IMR-90 (cell line): ENCODE results near the gene MCRIP2. TPM values are rescaled to one million over a fixed set of nuclear protein-coding genes. Genes with fewer than 3 reads are reported as not detected.

Experiments used
- ATAC-seq: fragments of 200-7000 bp; cut with Tn5 transposase; 2 replicates; pipeline ENCODE4 v1.9.1; 2020; ENCODE audit warnings: low read depth, mild to moderate bottlenecking, moderate library complexity
- BruUV-seq: library from RNA; stranded (reverse); fragments of 400-500 nt; replicated peaks from 2 replicates; lab custom pipeline; 2021; lab: Mats Ljungman, UMichigan
- CTCF ChIA-PET: fragments of 300-600 bp; formaldehyde crosslinking; extraction: SDS; loops from one replicate; lab custom pipeline; 2021; ENCODE audit warnings: antibody characterized with exemption; lab: Yijun Ruan, JAX
- POLR2A ChIA-PET: fragments of 300-600 bp; sonication (Branson Sonifier 250); formaldehyde crosslinking; loops from one replicate; lab custom pipeline; 2022; ENCODE audit warnings: antibody characterized with exemption; ENCODE audit not compliant: unreplicated experiment; lab: Charles Lee
- DNase-seq: peaks from one replicate; pipeline ENCODE4 v3.0.0; 2013
- H2AFZ ChIP-seq: replicated peaks from 2 replicates; pipeline ENCODE3; 2013; ENCODE audit warnings: low read length, mild to moderate bottlenecking; ENCODE audit not compliant: poor library complexity
- H2AK5ac ChIP-seq: 2 replicates; pipeline ENCODE4 v1.6.1; 2013; ENCODE audit warnings: low read depth, low read length, inconsistent platforms
- H2AK9ac ChIP-seq: replicated peaks from 2 replicates; pipeline ENCODE3; 2013; ENCODE audit warnings: mild to moderate bottlenecking, low read depth, low read length, moderate library complexity; ENCODE audit not compliant: poor library complexity
- H2BK120ac ChIP-seq: 2 replicates; pipeline ENCODE4 v1.6.1; 2013; ENCODE audit warnings: low read depth, low read length, inconsistent platforms
- H2BK15ac ChIP-seq: 3 replicates; pipeline ENCODE4 v1.6.1; 2013; ENCODE audit warnings: low read depth, low read length, inconsistent platforms
- H2BK20ac ChIP-seq: 2 replicates; pipeline ENCODE4 v1.6.1; 2013; ENCODE audit warnings: low read depth, mild to moderate bottlenecking, inconsistent platforms, low read length, moderate library complexity
- H2BK5ac ChIP-seq: 2 replicates; pipeline ENCODE4 v1.6.1; 2013; ENCODE audit warnings: mild to moderate bottlenecking, low read depth, low read length, inconsistent platforms; ENCODE audit not compliant: poor library complexity, severe bottlenecking
- H3K14ac ChIP-seq: replicated peaks from 2 replicates; pipeline ENCODE4 v1.6.1; 2013; ENCODE audit warnings: low read depth, low read length, inconsistent platforms
- H3K18ac ChIP-seq: 2 replicates; pipeline ENCODE4 v1.6.1; 2013; ENCODE audit warnings: low read depth, low read length, control low read depth
- H3K23ac ChIP-seq: 2 replicates; pipeline ENCODE4 v1.6.1; 2013; ENCODE audit warnings: low read depth, low read length, inconsistent platforms
- H3K27ac ChIP-seq: 2 replicates; pipeline ENCODE4 v1.5.1; 2013; ENCODE audit warnings: mild to moderate bottlenecking, control low read depth, low read length; ENCODE audit not compliant: insufficient read depth
- H3K27me3 ChIP-seq: 2 replicates; pipeline ENCODE4 v1.6.1; 2013; ENCODE audit warnings: low read length; ENCODE audit not compliant: control insufficient read depth, insufficient read depth
- H3K36me3 ChIP-seq: 2 replicates; pipeline ENCODE4 v1.6.1; 2013; ENCODE audit warnings: low read length, mixed read lengths; ENCODE audit not compliant: control insufficient read depth, insufficient read depth
- H3K4ac ChIP-seq: 2 replicates; pipeline ENCODE4 v1.6.1; 2013; ENCODE audit warnings: low read depth, low read length, inconsistent platforms
- H3K4me1 ChIP-seq: 2 replicates; pipeline ENCODE4 v1.6.1; 2013; ENCODE audit warnings: low read length, mixed read lengths; ENCODE audit not compliant: control insufficient read depth, insufficient read depth
- H3K4me2 ChIP-seq: 2 replicates; pipeline ENCODE4 v1.6.1; 2013; ENCODE audit warnings: low read depth, mild to moderate bottlenecking, control low read depth, low read length, moderate library complexity
- H3K4me3 ChIP-seq: 2 replicates; pipeline ENCODE4 v1.5.1; 2013; ENCODE audit warnings: low read depth, mild to moderate bottlenecking, control low read depth, low read length, moderate library complexity; ENCODE audit not compliant: insufficient read depth
- H3K56ac ChIP-seq: 2 replicates; pipeline ENCODE4 v1.6.1; 2013; ENCODE audit warnings: low read length, inconsistent platforms; ENCODE audit not compliant: insufficient read depth; ENCODE audit errors: extremely low read depth
- H3K79me1 ChIP-seq, 2 experiments: 2 replicates each; pipeline ENCODE4 v1.6.1; 2013; ENCODE audit warnings: low read length in 2 of 2, inconsistent platforms in 1 of 2, low read depth in 1 of 2
- H3K9ac ChIP-seq: 2 replicates; pipeline ENCODE4 v1.6.1; 2013; ENCODE audit warnings: low read depth, low read length, control low read depth
- H3K9me1 ChIP-seq: 2 replicates; pipeline ENCODE4 v1.6.1; 2013; ENCODE audit warnings: low read length, inconsistent platforms; ENCODE audit not compliant: insufficient read depth
- H3K9me3 ChIP-seq: 2 replicates; pipeline ENCODE4 v1.6.1; 2013; ENCODE audit warnings: low read length; ENCODE audit not compliant: control insufficient read depth, insufficient read depth
- H4K20me1 ChIP-seq: 2 replicates; pipeline ENCODE4 v1.6.1; 2013; ENCODE audit warnings: low read length, inconsistent platforms; ENCODE audit not compliant: insufficient read depth
- H4K5ac ChIP-seq: 2 replicates; pipeline ENCODE4 v1.6.1; 2013; ENCODE audit warnings: mild to moderate bottlenecking, low read depth, low read length, control low read depth
- H4K8ac ChIP-seq, 2 experiments: 2 replicates each; pipeline ENCODE4 v1.6.1; 2013; ENCODE audit warnings: low read depth in 2 of 2, low read length in 2 of 2, control low read depth in 1 of 2, inconsistent platforms in 1 of 2
- H4K91ac ChIP-seq: 2 replicates; pipeline ENCODE4 v1.6.1; 2013; ENCODE audit warnings: low read depth, low read length, inconsistent platforms; ENCODE audit not compliant: insufficient read depth
- BHLHE40 ChIP-seq: fragments of 150-350 bp; IDR thresholded peaks from 2 replicates; pipeline ENCODE4 v1.6.1; 2016; ENCODE audit warnings: mild to moderate bottlenecking, low read depth, low read length
- CEBPB ChIP-seq: IDR thresholded peaks from 2 replicates; pipeline ENCODE4 v1.6.1; 2012; ENCODE audit warnings: low read depth, low read length, improper control_type of control experiment
- CTCF ChIP-seq: conservative IDR thresholded peaks from 2 replicates; pipeline ENCODE4 v1.5.1; 2012; ENCODE audit warnings: mild to moderate bottlenecking, low read depth, low read length, improper control_type of control experiment
- ELK1 ChIP-seq: fragments of 150-350 bp; IDR thresholded peaks from 2 replicates; pipeline ENCODE4 v1.6.1; 2016; ENCODE audit warnings: low read depth, mild to moderate bottlenecking, low read length, moderate library complexity, borderline replicate concordance
- FOS ChIP-seq: fragments of 150-350 bp; IDR thresholded peaks from 2 replicates; pipeline ENCODE4 v1.6.1; 2016; ENCODE audit warnings: low read depth, low read length
- MAFK ChIP-seq: IDR thresholded peaks from 2 replicates; pipeline ENCODE4 v1.6.1; 2012; ENCODE audit warnings: low read depth, low read length, improper control_type of control experiment
- MAZ ChIP-seq: IDR thresholded peaks from 2 replicates; pipeline ENCODE4 v1.6.1; 2012; ENCODE audit warnings: low read depth, mild to moderate bottlenecking, low read length, improper control_type of control experiment, moderate library complexity, borderline replicate concordance
- MXI1 ChIP-seq: IDR thresholded peaks from 2 replicates; pipeline ENCODE4 v1.6.1; 2012; ENCODE audit warnings: low read depth, mild to moderate bottlenecking, low read length, moderate library complexity, borderline replicate concordance
- POLR2A ChIP-seq: IDR thresholded peaks from 2 replicates; pipeline ENCODE4 v1.6.1; 2012; ENCODE audit warnings: mild to moderate bottlenecking, low read depth, low read length
- RAD21 ChIP-seq: IDR thresholded peaks from 2 replicates; pipeline ENCODE4 v1.6.1; 2012; ENCODE audit warnings: low read length, improper control_type of control experiment
- RCOR1 ChIP-seq: IDR thresholded peaks from 2 replicates; pipeline ENCODE4 v1.6.1; 2012; ENCODE audit warnings: mild to moderate bottlenecking, low read length, improper control_type of control experiment; ENCODE audit not compliant: insufficient replicate concordance
- RFX5 ChIP-seq: IDR thresholded peaks from 2 replicates; pipeline ENCODE4 v1.8.0; 2012; ENCODE audit warnings: low read depth, mild to moderate bottlenecking, low read length, moderate library complexity
- USF2 ChIP-seq: fragments of 150-350 bp; IDR thresholded peaks from 2 replicates; pipeline ENCODE4 v1.6.1; 2017; ENCODE audit warnings: mild to moderate bottlenecking, antibody characterized with exemption, low read length, low read depth
- WGBS, 2 experiments: methylation state at CpG; one replicate each; pipeline versions ENCODE4 v1.1.5 to v1.1.7; 2013; ENCODE audit warnings: missing lambda C conversion rate in 2 of 2; ENCODE audit not compliant: insufficient read length in 1 of 2; ENCODE audit errors: extremely low coverage in 2 of 2; 5-methylcytosine and 5-hydroxymethylcytosine counted together
- dilution Hi-C: fragments of 300-500 bp; cut with HindIII; formaldehyde crosslinking; loops from one replicate; pipeline ENCODE4 v1.14.3; 2018; ENCODE audit warnings: low sequenced_read_pairs; ENCODE audit not compliant: unreplicated experiment
- in situ Hi-C: fragments of 300-500 bp; cut with MboI; formaldehyde crosslinking; loops from 3 replicates; pipeline ENCODE4 v1.14.3; 2019; ENCODE audit warnings: low sequenced_read_pairs, inconsistent platforms, mixed read lengths
- intact Hi-C: fragments of 100-400 bp; cut with micrococcal nuclease; formaldehyde crosslinking; loops from 2 replicates; pipeline ENCODE4 v1.10.0; 2022
- polyA plus RNA-seq, 3 experiments: library from polyadenylated mRNA; depleted of rRNA; stranded (reverse); fragments of >200 nt; gene quantifications; 2 replicates each; pipeline ENCODE4 v1.2.3, GENCODE V29; 2012; ENCODE audit warnings: low replicate concordance in 1 of 3
- total RNA-seq: library from RNA; depleted of rRNA; stranded (reverse); fragments of >200 nt; gene quantifications from 2 replicates; pipeline ENCODE4 v1.2.3, GENCODE V29; 2012

Gene MCRIP2
- total and polyA plus RNA-seq, 2 of the 4 experiments (the other 2 are of a cell fraction) = 6.3 to 19.6 TPM

GRCh38 chr16:595942-596735, 45.5 kb upstream of the MCRIP2 start (continued):
- no peak for TF ChIP-seq RFX5

- H3K56ac ChIP-seq = no peak overlapping the region
- in situ Hi-C loops (no loop called here), intact Hi-C loops (no loop called here), dilution Hi-C loops (no loop called here)
- H2AK9ac ChIP-seq = no peak overlapping the region
- no peak overlapping the region for H3K4me3 ChIP-seq
- no peak for ATAC-seq
- H3K36me3 ChIP-seq = peaks cover 8% of the 10 kb centered on the region; the same call in 1 of the 2 replicates
- no peak overlapping the region for H4K8ac ChIP-seq
- H3K18ac ChIP-seq = no peak overlapping the region
- H3K9me1 ChIP-seq = 0 out of 2 replicates have a peak, but pooled peaks cover 4% of the 10 kb centered on the region
- no TSS peak for BruUV-seq
- H3K4me1 ChIP-seq = no peaks in the 10 kb centered on the region
- no peak for DNase-seq
- peaks cover 21 to 85% of the 10 kb centered on the region in 2 experiments; a peak in 3 of 4 replicates for H3K79me1 ChIP-seq
- ChIA-PET CTCF (no interaction called here), POLR2A (no interaction called here)
- H4K5ac ChIP-seq = no peak overlapping the region
- H2BK5ac ChIP-seq = no peak overlapping the region
- H2BK20ac ChIP-seq = no peak overlapping the region
- no peak overlapping the region for H4K91ac ChIP-seq
- peaks cover 51% of the 10 kb centered on the region for H4K20me1 ChIP-seq
- no peak overlapping the region for H2BK15ac ChIP-seq
- H3K9me3 ChIP-seq = no peaks in the 10 kb centered on the region
- WGBS, 2 experiments = 93% methylated on average over 11 of the region's 12 CpGs; no CpG with 5 or more reads in 1 of the 2 experiments
- no peak overlapping the region for H3K4me2 ChIP-seq
- H3K9ac ChIP-seq = no peak overlapping the region
- H2AFZ ChIP-seq = no peak overlapping the region
- H2AK5ac ChIP-seq = no peak overlapping the region
- H3K27ac ChIP-seq = no peak overlapping the region
- no peaks in the 10 kb centered on the region for H3K27me3 ChIP-seq
- no peak overlapping the region for H2BK120ac ChIP-seq
- H3K4ac ChIP-seq = no peak overlapping the region
- no peak overlapping the region for H3K14ac ChIP-seq
- no peak overlapping the region for H3K23ac ChIP-seq
- no peak for TF ChIP-seq FOS
- TF ChIP-seq ELK1 = no peak
- no peak for TF ChIP-seq RAD21
- TF ChIP-seq RCOR1 = no peak
- TF ChIP-seq RFX5 = no peak
- TF ChIP-seq CTCF = no peak
- no peak for TF ChIP-seq MAFK
- no peak for TF ChIP-seq MAZ
- no peak for TF ChIP-seq POLR2A
- no peak for TF ChIP-seq MXI1
- TF ChIP-seq CEBPB = no peak
- TF ChIP-seq USF2 = no peak
- no peak for TF ChIP-seq BHLHE40
These were observed 44.9 kb upstream of the MCRIP2 start for GRCh38 chr16:596736-597060.
